ENCODE measurements around the gene LINGO3.

The LINGO3 gene

GRCh38 chr19:2269244-2270156, 38.5 kb downstream of the LINGO3 start:
- H3K27ac ChIP-seq (ENCODE audit: poor library complexity, severe bottlenecking): peak overlapping the region; percentile 87
- DNase-seq (ENCODE audit: low spot score) (peak; percentile 89), ATAC-seq (ENCODE audit: low read depth) (peak; percentile 73)
- H3K4me3 ChIP-seq (ENCODE audit: severe bottlenecking): peak overlapping the region; percentile 95
- no peaks in the 10 kb centered on the region for H3K27me3 ChIP-seq (ENCODE audit: insufficient read depth, poor library complexity, severe bottlenecking)
- TF ChIP-seq CTCF (IDR thresholded peaks at IDR 0.05; ENCODE audit: poor library complexity, severe bottlenecking): no peak
- H3K4me1 ChIP-seq (ENCODE audit: insufficient read depth, poor library complexity, severe bottlenecking): peaks cover 8% of the 10 kb centered on the region
- H3K36me3 ChIP-seq (ENCODE audit: low read depth): peaks cover 39% of the 10 kb centered on the region
- H3K9me3 ChIP-seq (ENCODE audit: severe bottlenecking): no peaks in the 10 kb centered on the region

GRCh38 chr19:2268861-2269243, 39.1 kb downstream of the LINGO3 start:
- Histone ChIP-seq H3K4me3 (ENCODE audit: severe bottlenecking) (peak overlapping the region; percentile 95), H3K27me3 (ENCODE audit: insufficient read depth, poor library complexity, severe bottlenecking) (no peaks in the 10 kb centered on the region), H3K4me1 (ENCODE audit: insufficient read depth, poor library complexity, severe bottlenecking) (peaks cover 8% of the 10 kb centered on the region), H3K27ac (ENCODE audit: poor library complexity, severe bottlenecking) (peak overlapping the region; percentile 87), H3K36me3 (ENCODE audit: low read depth) (peaks cover 32% of the 10 kb centered on the region), H3K9me3 (ENCODE audit: severe bottlenecking) (no peaks in the 10 kb centered on the region)
- DNase-seq (ENCODE audit: low spot score): no peak
- no peak for ATAC-seq (ENCODE audit: low read depth)
- no peak for TF ChIP-seq CTCF (IDR thresholded peaks at IDR 0.05; ENCODE audit: poor library complexity, severe bottlenecking)

GRCh38 chr19:2268480-2268830, 39.5 kb downstream of the LINGO3 start:
- ATAC-seq (ENCODE audit: low read depth): no peak
- Histone ChIP-seq H3K4me1 (ENCODE audit: insufficient read depth, poor library complexity, severe bottlenecking) (peaks cover 8% of the 10 kb centered on the region), H3K27ac (ENCODE audit: poor library complexity, severe bottlenecking) (peak overlapping the region; percentile 87), H3K9me3 (ENCODE audit: severe bottlenecking) (no peaks in the 10 kb centered on the region), H3K27me3 (ENCODE audit: insufficient read depth, poor library complexity, severe bottlenecking) (no peaks in the 10 kb centered on the region), H3K4me3 (ENCODE audit: severe bottlenecking) (peak overlapping the region; percentile 95), H3K36me3 (ENCODE audit: low read depth) (peaks cover 32% of the 10 kb centered on the region)
- no peak for TF ChIP-seq CTCF (IDR thresholded peaks at IDR 0.05; ENCODE audit: poor library complexity, severe bottlenecking)
- no peak for DNase-seq (ENCODE audit: low spot score)

GRCh38 chr19:2266183-2266993, 41.6 kb downstream of the LINGO3 start:
- no peak for TF ChIP-seq CTCF (IDR thresholded peaks at IDR 0.05; ENCODE audit: poor library complexity, severe bottlenecking)
- H3K27me3 ChIP-seq (ENCODE audit: insufficient read depth, poor library complexity, severe bottlenecking): no peaks in the 10 kb centered on the region
- H3K36me3 ChIP-seq (ENCODE audit: low read depth): peaks cover 11% of the 10 kb centered on the region
- H3K27ac ChIP-seq (ENCODE audit: poor library complexity, severe bottlenecking): no peak overlapping the region
- H3K4me1 ChIP-seq (ENCODE audit: insufficient read depth, poor library complexity, severe bottlenecking): peaks cover 4% of the 10 kb centered on the region
- ATAC-seq (ENCODE audit: low read depth): no peak
- H3K4me3 ChIP-seq (ENCODE audit: severe bottlenecking): no peak overlapping the region
- DNase-seq (ENCODE audit: low spot score): peak; percentile 61
- H3K9me3 ChIP-seq (ENCODE audit: severe bottlenecking): no peaks in the 10 kb centered on the region
